GM12878 (cell line): Measurements from ENCODE around the gene RPUSD3. TPM values are rescaled to one million over a fixed set of nuclear protein-coding genes. Genes with fewer than 3 reads are reported as not detected.

ENCODE experiments used
- ATAC-seq: fragments of 200-7000 bp; cut with Tn5 transposase; 3 replicates; pipeline ENCODE4 v1.9.1; 2020; ENCODE audit warnings: mild to moderate bottlenecking, moderate library complexity
- BruUV-seq: library from RNA; stranded (reverse); fragments of 400-500 nt; replicated peaks from 2 replicates; lab custom pipeline; 2021; lab: Mats Ljungman, UMichigan
- CTCF ChIA-PET: fragments of 300-600 bp; sonication (Branson Sonifier 250); formaldehyde crosslinking; extraction: SDS; loops from one replicate; lab custom pipeline; 2021; ENCODE audit warnings: inconsistent platforms; lab: Yijun Ruan, JAX
- POLR2A ChIA-PET: fragments of 350-600 bp; formaldehyde crosslinking; extraction: SDS; loops from one replicate; lab custom pipeline; 2021; ENCODE audit warnings: inconsistent platforms; lab: Charles Lee
- RAD21 ChIA-PET: fragments of 300-600 bp; sonication (Branson Sonifier 250); formaldehyde crosslinking; loops from one replicate; lab custom pipeline; 2023; ENCODE audit warnings: antibody characterized with exemption; ENCODE audit not compliant: unreplicated experiment; lab: Charles Lee
- SMC1A ChIA-PET: fragments of 300-600 bp; sonication (Branson Sonifier 250); formaldehyde crosslinking; loops from one replicate; lab custom pipeline; 2023; ENCODE audit not compliant: unreplicated experiment, uncharacterized antibody; lab: Charles Lee
- DNase-seq: peaks from one replicate; pipeline ENCODE4 v3.0.0-alpha.2; 2011; ENCODE audit warnings: low read depth, low spot score
- FAIRE-seq: peaks from 3 replicates; lab custom pipeline; 2011; peaks lifted over from hg19 to GRCh38; lab: Jason Lieb, UNC
- H2AFZ ChIP-seq: 2 replicates; pipeline ENCODE4 v1.6.0; 2011; ENCODE audit warnings: low read depth, low read length, control low read depth; ENCODE audit not compliant: control insufficient read depth
- H3K27ac ChIP-seq: 2 replicates; pipeline ENCODE4 v1.5.1; 2011; ENCODE audit warnings: control low read depth; ENCODE audit not compliant: control insufficient read depth, insufficient read depth
- H3K27me3 ChIP-seq, 2 experiments: replicated peaks in 1 of 2; 2 replicates each; pipeline versions ENCODE4 v1.6.0 to v1.6.1; 2011; ENCODE audit warnings: low read length in 1 of 2; ENCODE audit not compliant: control insufficient read depth in 2 of 2, insufficient read depth in 2 of 2
- H3K36me3 ChIP-seq, 2 experiments: 2 replicates each; pipeline ENCODE4 v1.5.1; 2011; ENCODE audit warnings: low read length in 1 of 2; ENCODE audit not compliant: control insufficient read depth in 2 of 2, insufficient read depth in 2 of 2
- H3K4me1 ChIP-seq: 2 replicates; pipeline ENCODE4 v1.6.1; 2011; ENCODE audit warnings: mild to moderate bottlenecking, low read length, moderate library complexity, mixed read lengths; ENCODE audit not compliant: control insufficient read depth, insufficient read depth
- H3K4me2 ChIP-seq: 2 replicates; pipeline ENCODE4 v1.6.0; 2011; ENCODE audit warnings: control low read depth; ENCODE audit not compliant: control insufficient read depth, insufficient read depth
- H3K4me3 ChIP-seq: fragments of 200-600 bp; sonication (generic); 2 replicates; pipeline ENCODE4 v1.5.1; 2016
- H3K79me2 ChIP-seq: 2 replicates; pipeline ENCODE4 v1.6.0; 2011; ENCODE audit warnings: low read length; ENCODE audit not compliant: control insufficient read depth, insufficient read depth
- H3K9ac ChIP-seq: 2 replicates; pipeline ENCODE4 v1.8.0; 2011; ENCODE audit warnings: low read length, control low read depth, mixed read lengths; ENCODE audit not compliant: control insufficient read depth, insufficient read depth
- H3K9me3 ChIP-seq: replicated peaks from 3 replicates; pipeline ENCODE4 v1.5.1; 2011; ENCODE audit warnings: mild to moderate bottlenecking, low read length; ENCODE audit not compliant: control insufficient read depth, insufficient read depth
- H4K20me1 ChIP-seq: 2 replicates; pipeline ENCODE4 v1.6.0; 2011; ENCODE audit not compliant: control insufficient read depth, insufficient read depth
- ATF2 ChIP-seq: IDR thresholded peaks from 2 replicates; pipeline ENCODE4 v1.6.1; 2012; ENCODE audit warnings: low read length, inconsistent platforms
- DPF2 ChIP-seq: fragments of 450-650 bp; IDR thresholded peaks from 2 replicates; pipeline ENCODE4 v1.6.1; 2017; ENCODE audit warnings: mild to moderate bottlenecking
- EZH2 ChIP-seq: IDR thresholded peaks from 2 replicates; pipeline ENCODE4 v1.6.1; 2012; ENCODE audit warnings: low read depth, mild to moderate bottlenecking, control low read depth, inconsistent platforms, low read length, borderline replicate concordance; ENCODE audit not compliant: control insufficient read depth
- HDAC2 ChIP-seq: fragments of 200-600 bp; sonication (generic); IDR thresholded peaks from 2 replicates; pipeline ENCODE4 v1.6.1; 2017
- PAX8 ChIP-seq: fragments of 450-650 bp; IDR thresholded peaks from 2 replicates; pipeline ENCODE4 v1.6.1; 2017; ENCODE audit warnings: mild to moderate bottlenecking, moderate library complexity
- PKNOX1 ChIP-seq: fragments of 450-650 bp; IDR thresholded peaks from 2 replicates; pipeline ENCODE4 v1.6.1; 2016; ENCODE audit warnings: mild to moderate bottlenecking
- POU2F2 ChIP-seq: IDR thresholded peaks from 3 replicates; pipeline ENCODE4 v1.6.1; 2011; ENCODE audit warnings: low read depth, mild to moderate bottlenecking, low read length, borderline replicate concordance
- RCOR1 ChIP-seq: conservative IDR thresholded peaks from 2 replicates; pipeline ENCODE4 v1.6.1; 2012; ENCODE audit warnings: low read depth, low read length, improper control_type of control experiment
- RELA ChIP-seq: fragments of 450-650 bp; IDR thresholded peaks from 2 replicates; pipeline ENCODE4 v1.8.0; 2014; ENCODE audit warnings: borderline replicate concordance; ENCODE audit not compliant: partially characterized antibody
- SMAD1 ChIP-seq: fragments of 450-650 bp; IDR thresholded peaks from 2 replicates; pipeline ENCODE4 v1.6.1; 2018; ENCODE audit warnings: mild to moderate bottlenecking, low read depth; ENCODE audit not compliant: partially characterized antibody
- ZZZ3 ChIP-seq: IDR thresholded peaks from 2 replicates; pipeline ENCODE4 v1.6.1; 2011; ENCODE audit warnings: low read depth; ENCODE audit not compliant: control insufficient read depth, insufficient read length
- WGBS: methylation state at CpG from one replicate; pipeline ENCODE4 v1.1.6; 2016; ENCODE audit warnings: low lambda C conversion rate; ENCODE audit not compliant: insufficient replicate concordance, insufficient coverage; ENCODE audit errors: missing lambda C conversion rate; 5-methylcytosine and 5-hydroxymethylcytosine counted together
- in situ Hi-C: fragments of 300-500 bp; cut with MboI; formaldehyde crosslinking; loops from 9 replicates; pipeline ENCODE4 v1.14.3; 2018; ENCODE audit warnings: mixed read lengths
- intact Hi-C: fragments of 100-400 bp; cut with micrococcal nuclease; formaldehyde crosslinking; loops from one replicate; pipeline ENCODE4 v1.14.2; 2022; ENCODE audit not compliant: unreplicated experiment
- polyA plus RNA-seq, 11 experiments: library from polyadenylated mRNA; depleted of rRNA in 4 of 11; unstranded in 6 of 11; stranded (reverse) in 5 of 11; fragments of >200 nt; fragmentation: Nextera tagmentation in 4 of 11; fragmentation: Illumina TruSeq in 1 of 11; extraction: Ambion mirVana in 4 of 11; extraction: Trizol in 1 of 11; gene quantifications; 1 replicate in 1 of 11; 2 replicates in 10 of 11; pipeline versions ENCODE4 v1.2.1 to v1.2.3, GENCODE V29; 2011 to 2016; ENCODE audit warnings: inconsistent platforms in 2 of 11, missing spikeins in 2 of 11, low read depth in 1 of 11
- total RNA-seq, 4 experiments: library from RNA; depleted of rRNA in 3 of 4; stranded (reverse); fragments of >200 nt in 3 of 4; fragmentation: Illumina TruSeq in 1 of 4; extraction: Trizol in 1 of 4; gene quantifications; 2 replicates each; pipeline versions ENCODE4 v1.2.1 to v1.2.3, GENCODE V29; 2013 to 2021

Gene RPUSD3
- total and polyA plus RNA-seq, 10 of the 15 experiments (the other 5 are each of a cell fraction or from before 2014, with no cell fraction given), result 6.4 to 72.9 (median 41.8) TPM

- TF ChIP-seq RELA, result no peak
- no peak for TF ChIP-seq ATF2
- no peak for TF ChIP-seq ZZZ3
- no peak for TF ChIP-seq HDAC2
- TF ChIP-seq SMAD1, result no peak
- TF ChIP-seq RCOR1, result no peak
Measured at GRCh38 chr3:9869955-9870354, 26.1 kb upstream of the RPUSD3 start (continued).

GRCh38 chr3:9867106-9867505 is 23.3 kb upstream of the RPUSD3 start:
- Histone ChIP-seq H3K9me3 (no peaks in the 10 kb centered on the region), H3K27ac (no peak overlapping the region), H2AFZ (no peak overlapping the region), H4K20me1 (no peaks in the 10 kb centered on the region), H3K36me3 (no peaks in the 10 kb centered on the region), H3K4me3 (no peak overlapping the region), H3K27me3 (peaks cover 0 to 2% of the 10 kb centered on the region in 2 experiments; a peak in 1 of 4 replicates), H3K79me2 (no peaks in the 10 kb centered on the region), H3K4me2 (no peak overlapping the region), H3K4me1 (no peaks in the 10 kb centered on the region), H3K9ac (no peak overlapping the region)
- ChIA-PET SMC1A (no interaction called here), CTCF (interaction anchor here (0.6 kb wide), 1 partner anchor 34 kb away, joined by 4 read pairs; no protein-coding TSS in a partner anchor), RAD21 (interaction anchor here (1.2 kb wide), 1 partner anchor 22 kb away, joined by 5 read pairs; no protein-coding TSS in a partner anchor), POLR2A (no interaction called here)
- FAIRE-seq, result no peak
- TF ChIP-seq PKNOX1 (no peak), DPF2 (no peak), POU2F2 (no peak), EZH2 (no peak), PAX8 (no peak)
- intact Hi-C loops (no loop called here), in situ Hi-C loops (no loop called here)
- no TSS peak for BruUV-seq
- no peak for ATAC-seq
- WGBS, result 37% methylated on average over 12 of the region's 12 CpGs
- no peak for DNase-seq
